Liver (tissue), 9 donors: ENCODE measurements around the gene FNDC8. TPM values are rescaled to one million over a fixed set of nuclear protein-coding genes. Genes with fewer than 3 reads are reported as not detected.

ENCODE experiments used
- DNase-seq: peaks from one replicate; pipeline ENCODE4 v3.0.0-alpha.2; 2017; ENCODE audit warnings: low spot score
- H3K27ac ChIP-seq, 2 donors: one replicate each; pipeline ENCODE4 v1.7.0; 2013; ENCODE audit warnings: inconsistent platforms in 2 of 2, low read length in 2 of 2, control low read depth in 1 of 2, low read depth in 1 of 2, mild to moderate bottlenecking in 1 of 2
- H3K27me3 ChIP-seq, 4 donors: one replicate each; pipeline versions ENCODE4 v1.6.1 to v1.7.0; 2013; ENCODE audit warnings: low read length in 3 of 4, inconsistent platforms in 1 of 4, mild to moderate bottlenecking in 1 of 4, moderate library complexity in 1 of 4; ENCODE audit not compliant: control insufficient read depth in 4 of 4, insufficient read depth in 4 of 4
- H3K36me3 ChIP-seq, 4 donors: one replicate each; pipeline versions ENCODE4 v1.6.1 to v1.7.0; 2013; ENCODE audit warnings: low read length in 3 of 4, mild to moderate bottlenecking in 3 of 4, low read depth in 1 of 4, moderate library complexity in 1 of 4; ENCODE audit not compliant: control insufficient read depth in 4 of 4, insufficient read depth in 3 of 4
- H3K4me1 ChIP-seq, 4 donors: one replicate each; pipeline versions ENCODE4 v1.6.1 to v1.7.0; 2013; ENCODE audit warnings: low read length in 3 of 4, mild to moderate bottlenecking in 3 of 4, moderate library complexity in 1 of 4; ENCODE audit not compliant: control insufficient read depth in 4 of 4, insufficient read depth in 4 of 4
- H3K4me3 ChIP-seq, 3 donors: one replicate each; pipeline versions ENCODE4 v1.6.1 to v1.7.0; 2013; ENCODE audit warnings: low read length in 3 of 3, control low read depth in 1 of 3, low read depth in 1 of 3, mild to moderate bottlenecking in 1 of 3
- H3K9ac ChIP-seq, 2 donors: one replicate each; pipeline ENCODE4 v1.7.0; 2013; ENCODE audit warnings: low read length in 2 of 2, mild to moderate bottlenecking in 2 of 2, moderate library complexity in 2 of 2, control low read depth in 1 of 2, low read depth in 1 of 2
- H3K9me3 ChIP-seq, 4 donors: one replicate each; pipeline versions ENCODE4 v1.6.1 to v1.7.0; 2013; ENCODE audit warnings: low read length in 3 of 4; ENCODE audit not compliant: control insufficient read depth in 4 of 4
- EGR1 ChIP-seq, 2 donors: IDR thresholded peaks; 2 replicates each; pipeline ENCODE4 v1.6.1; 2016 to 2018; ENCODE audit warnings: antibody characterized with exemption in 2 of 2, low read depth in 2 of 2
- FOXA1 ChIP-seq: IDR thresholded peaks from 2 replicates; pipeline ENCODE4 v1.6.1; 2016; ENCODE audit warnings: antibody characterized with exemption
- FOXA2 ChIP-seq: IDR thresholded peaks from 2 replicates; pipeline ENCODE4 v1.6.1; 2016; ENCODE audit warnings: antibody characterized with exemption
- GABPA ChIP-seq, 2 donors: IDR thresholded peaks in 1 of 2; conservative IDR thresholded peaks in 1 of 2; 2 replicates each; pipeline ENCODE4 v1.6.1; 2016; ENCODE audit warnings: antibody characterized with exemption in 2 of 2, mild to moderate bottlenecking in 1 of 2, moderate library complexity in 1 of 2
- HNF4A ChIP-seq, 2 donors: conservative IDR thresholded peaks; 2 replicates each; pipeline ENCODE4 v1.6.1; 2016; ENCODE audit warnings: antibody characterized with exemption in 2 of 2, mild to moderate bottlenecking in 2 of 2
- HNF4G ChIP-seq: IDR thresholded peaks from 2 replicates; pipeline ENCODE4 v1.6.1; 2016; ENCODE audit warnings: antibody characterized with exemption
- JUND ChIP-seq, 2 donors: IDR thresholded peaks; 2 replicates each; pipeline ENCODE4 v1.6.1; 2016; ENCODE audit warnings: antibody characterized with exemption in 2 of 2
- NR2F2 ChIP-seq: IDR thresholded peaks from 2 replicates; pipeline ENCODE4 v1.6.1; 2016; ENCODE audit warnings: antibody characterized with exemption
- RAD21 ChIP-seq, 2 donors: IDR thresholded peaks; 2 replicates each; pipeline ENCODE4 v1.6.1; 2016; ENCODE audit warnings: antibody characterized with exemption in 2 of 2, mild to moderate bottlenecking in 2 of 2
- REST ChIP-seq: IDR thresholded peaks from 2 replicates; pipeline ENCODE4 v1.6.1; 2016; ENCODE audit warnings: antibody characterized with exemption, mild to moderate bottlenecking
- RXRA ChIP-seq, 2 donors: IDR thresholded peaks; 2 replicates each; pipeline ENCODE4 v1.6.1; 2017 to 2018; ENCODE audit warnings: antibody characterized with exemption in 2 of 2, mild to moderate bottlenecking in 1 of 2
- SP1 ChIP-seq: IDR thresholded peaks from 2 replicates; pipeline ENCODE4 v1.6.1; 2018; ENCODE audit warnings: antibody characterized with exemption, mild to moderate bottlenecking
- TAF1 ChIP-seq: conservative IDR thresholded peaks from 2 replicates; pipeline ENCODE4 v1.6.1; 2016; ENCODE audit warnings: antibody characterized with exemption, mild to moderate bottlenecking
- YY1 ChIP-seq: IDR thresholded peaks from 2 replicates; pipeline ENCODE4 v1.6.1; 2016; ENCODE audit warnings: antibody characterized with exemption, mild to moderate bottlenecking
- WGBS: extraction: QIAGEN DNeasy Blood & Tissue Kit; methylation state at CpG from one replicate; pipeline ENCODE4 v1.1.7; 2013; 5-methylcytosine and 5-hydroxymethylcytosine counted together
- polyA plus RNA-seq, 2 donors: library from polyadenylated mRNA; stranded (reverse) in 1 of 2; unstranded in 1 of 2; fragments of 200-250 nt in 1 of 2; fragments of >200 nt in 1 of 2; fragmentation: Nextera tagmentation in 1 of 2; extraction: Ambion mirVana in 1 of 2; gene quantifications; one replicate each; pipeline versions ENCODE4 v1.2.1 to v1.2.3, GENCODE V29; 2013 to 2015
- total RNA-seq, 2 donors: library from RNA; depleted of rRNA; stranded (reverse); fragments of >200 nt; gene quantifications; one replicate each; pipeline ENCODE4 v1.2.3, GENCODE V29; 2014
- TF ChIP-seq, protein P1 (sequence below): IDR thresholded peaks from 2 replicates; pipeline ENCODE4 v1.6.1; 2016; ENCODE audit warnings: antibody characterized with exemption
- TF ChIP-seq, protein P2 (sequence below): IDR thresholded peaks from 2 replicates; pipeline ENCODE4 v1.6.1; 2016; ENCODE audit warnings: antibody characterized with exemption
- donor health status: healthy.
- donor health status: healthy.
- donor health status: healthy.
- donor health status: healthy.
- donor health status: healthy.

Gene FNDC8
- total and polyA plus RNA-seq, 4 donors = not detected

DNA sequence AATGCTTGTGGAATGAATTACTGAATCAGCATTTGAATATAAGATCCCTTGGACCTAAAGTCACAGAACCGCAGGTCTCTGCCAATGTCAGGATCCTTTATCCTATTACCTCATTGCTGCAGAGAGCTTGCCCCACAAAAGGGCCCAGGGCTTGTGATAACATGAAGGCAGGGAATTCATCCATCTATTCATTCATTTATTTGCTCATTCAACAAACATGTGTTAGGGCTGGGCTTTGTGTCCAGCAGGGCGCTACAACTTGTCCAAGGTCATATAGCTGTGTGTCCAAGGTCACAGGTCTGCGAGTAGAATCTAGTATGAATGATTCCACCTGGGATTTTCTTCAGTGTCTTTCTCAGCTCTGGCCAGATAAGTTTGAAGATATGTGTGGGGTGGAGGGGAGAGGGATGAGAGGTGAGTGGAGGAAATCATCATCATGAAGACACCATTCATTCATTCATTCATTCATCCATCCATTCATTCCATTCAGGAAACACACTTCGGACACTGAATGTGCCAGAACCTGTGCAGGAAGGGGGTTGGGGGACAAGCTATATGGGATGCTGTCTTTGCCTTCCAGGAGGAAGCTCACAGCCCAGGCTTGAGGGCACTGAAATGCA, 24.9 kb downstream of the FNDC8 start:
- no peak for TF ChIP-seq FOXA1
- TF ChIP-seq JUND (IDR thresholded peaks at IDR 0.05) = no peak
- no peak for TF ChIP-seq NR2F2
- no peak for TF ChIP-seq SP1
- no peak overlapping the region for H3K4me3 ChIP-seq
- no peaks in the 10 kb centered on the region for H3K36me3 ChIP-seq
- H3K27me3 ChIP-seq = no peaks in the 10 kb centered on the region
- DNase-seq = no peak
- no peak overlapping the region for H3K9ac ChIP-seq
- 75% methylated on average over 4 of the region's 4 CpGs for WGBS
- no peaks in the 10 kb centered on the region for H3K9me3 ChIP-seq
- peaks cover 0 to 5% (median 3%) of the 10 kb centered on the region in 4 donors for H3K4me1 ChIP-seq
- H3K27ac ChIP-seq = no peak overlapping the region

DNA sequence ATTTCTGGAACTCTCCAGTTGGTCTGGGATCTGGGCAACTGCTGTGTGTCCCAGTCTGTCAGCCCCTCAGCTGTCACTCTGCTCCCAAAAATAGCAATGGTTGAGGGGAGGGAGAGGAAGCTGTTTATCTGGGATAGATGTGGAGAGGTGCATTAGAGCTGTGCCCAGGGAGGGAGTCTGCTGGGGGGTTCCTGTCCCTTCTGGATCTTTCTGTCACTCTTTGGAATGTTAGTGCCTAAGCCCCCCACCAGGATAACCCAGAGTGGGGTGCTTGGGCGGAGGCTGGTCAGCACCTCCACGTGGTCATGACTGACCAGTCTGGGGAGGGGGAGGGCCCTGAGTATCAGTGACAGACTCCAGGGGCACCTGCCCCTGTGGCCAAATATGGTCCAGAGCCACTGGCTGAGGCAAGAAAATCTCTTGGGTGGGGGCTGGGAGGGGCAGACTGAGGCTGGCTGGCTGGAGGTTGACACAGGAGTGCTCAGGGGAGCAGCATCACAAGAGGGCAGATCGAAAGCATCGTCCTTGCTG, 26.0 kb downstream of the FNDC8 start, which contains the start of gene UNC45B:
Gene UNC45B, plus strand, starts transcription at position 443 of the 531 bp plus-strand sequence. CDS start 447 bp downstream, outside the sequence.
- Histone ChIP-seq H3K9ac (no peak within 1 kb of the TSS), H3K27ac (no peak within 1 kb of the TSS), H3K4me3 (no peak within 1 kb of the TSS), H3K27me3 (no peaks in the 10 kb centered on the region), H3K36me3 (no peaks in the 10 kb centered on the region), H3K9me3 (no peaks in the 10 kb centered on the region), H3K4me1 (no peaks in the 10 kb centered on the region)
- DNase-seq = no peak
- TF ChIP-seq RAD21 (IDR thresholded peaks at IDR 0.05) = no peak
- 71% methylated on average over 4 of the region's 4 CpGs for WGBS

DNA sequence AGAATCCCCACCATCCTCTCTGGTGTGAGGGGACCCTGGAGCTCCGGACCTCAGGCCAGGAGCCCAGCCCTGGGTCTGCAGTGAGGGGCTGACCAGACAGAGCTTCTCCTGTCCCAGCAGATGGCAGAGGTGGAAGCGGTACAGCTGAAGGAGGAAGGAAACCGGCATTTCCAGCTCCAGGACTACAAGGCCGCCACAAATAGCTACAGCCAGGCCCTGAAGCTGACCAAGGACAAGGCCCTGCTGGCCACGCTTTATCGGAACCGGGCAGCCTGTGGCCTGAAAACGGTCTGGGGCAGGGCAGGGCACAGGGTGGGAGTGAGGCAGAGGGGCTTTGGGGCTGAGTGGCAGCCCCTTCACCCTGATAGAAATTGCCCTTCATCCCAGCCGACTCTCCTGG, 26.7 kb downstream of the FNDC8 start:
- no peak overlapping the region for H3K27ac ChIP-seq

DNA sequence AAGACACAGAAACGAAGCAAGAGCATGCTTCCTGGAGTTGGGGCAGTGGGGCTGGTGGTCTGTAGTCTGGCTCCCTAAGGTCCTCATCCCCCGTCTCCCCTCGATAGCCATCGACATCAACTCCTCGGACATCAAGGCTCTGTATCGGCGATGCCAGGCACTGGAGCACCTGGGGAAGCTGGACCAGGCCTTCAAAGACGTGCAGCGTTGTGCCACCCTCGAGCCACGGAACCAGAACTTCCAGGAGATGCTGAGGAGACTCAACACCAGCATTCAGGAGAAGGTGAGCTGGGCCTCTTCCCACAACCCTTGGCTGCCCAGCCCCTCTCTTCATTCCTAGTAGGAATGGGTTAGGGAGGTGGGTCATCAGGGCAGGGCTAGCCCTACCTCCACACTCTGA, 28.5 kb downstream of the FNDC8 start:
- no peak overlapping the region for H3K9ac ChIP-seq
- H3K27me3 ChIP-seq = peaks cover 0 to 3% (median 0%) of the 10 kb centered on the region in 4 donors
- H3K36me3 ChIP-seq = no peaks in the 10 kb centered on the region
- no peaks in the 10 kb centered on the region for H3K4me1 ChIP-seq
- no peaks in the 10 kb centered on the region for H3K9me3 ChIP-seq
- no peak overlapping the region for H3K4me3 ChIP-seq
- H3K27ac ChIP-seq = no peak overlapping the region
- DNase-seq = no peak
- 93% methylated on average over 11 of the region's 11 CpGs for WGBS
- TF ChIP-seq GABPA (IDR thresholded peaks at IDR 0.05 in 1 of 2, conservative IDR thresholded peaks at IDR 0.05 in 1 of 2) (no peak), REST (no peak), TAF1 (no peak), YY1 (no peak), FOXA2 (no peak), EGR1 (IDR thresholded peaks at IDR 0.05; ENCODE audit: low read depth in 2 of 2) (no peak)
- TF ChIP-seq, protein P1, sequence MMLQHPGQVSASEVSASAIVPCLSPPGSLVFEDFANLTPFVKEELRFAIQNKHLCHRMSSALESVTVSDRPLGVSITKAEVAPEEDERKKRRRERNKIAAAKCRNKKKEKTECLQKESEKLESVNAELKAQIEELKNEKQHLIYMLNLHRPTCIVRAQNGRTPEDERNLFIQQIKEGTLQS = no peak

More for the DNA sequence above, 26.7 kb downstream of the FNDC8 start:
- no peak for DNase-seq
- 77% methylated on average over 9 of the region's 9 CpGs for WGBS
- no peaks in the 10 kb centered on the region for H3K9me3 ChIP-seq
- TF ChIP-seq RXRA (IDR thresholded peaks at IDR 0.05) = no peak
- no peak for TF ChIP-seq YY1
- TF ChIP-seq, protein P2, sequence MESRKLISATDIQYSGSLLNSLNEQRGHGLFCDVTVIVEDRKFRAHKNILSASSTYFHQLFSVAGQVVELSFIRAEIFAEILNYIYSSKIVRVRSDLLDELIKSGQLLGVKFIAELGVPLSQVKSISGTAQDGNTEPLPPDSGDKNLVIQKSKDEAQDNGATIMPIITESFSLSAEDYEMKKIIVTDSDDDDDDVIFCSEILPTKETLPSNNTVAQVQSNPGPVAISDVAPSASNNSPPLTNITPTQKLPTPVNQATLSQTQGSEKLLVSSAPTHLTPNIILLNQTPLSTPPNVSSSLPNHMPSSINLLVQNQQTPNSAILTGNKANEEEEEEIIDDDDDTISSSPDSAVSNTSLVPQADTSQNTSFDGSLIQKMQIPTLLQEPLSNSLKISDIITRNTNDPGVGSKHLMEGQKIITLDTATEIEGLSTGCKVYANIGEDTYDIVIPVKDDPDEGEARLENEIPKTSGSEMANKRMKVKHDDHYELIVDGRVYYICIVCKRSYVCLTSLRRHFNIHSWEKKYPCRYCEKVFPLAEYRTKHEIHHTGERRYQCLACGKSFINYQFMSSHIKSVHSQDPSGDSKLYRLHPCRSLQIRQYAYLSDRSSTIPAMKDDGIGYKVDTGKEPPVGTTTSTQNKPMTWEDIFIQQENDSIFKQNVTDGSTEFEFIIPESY = no peak
- TF ChIP-seq NR2F2 = no peak
- no peak for TF ChIP-seq GABPA (IDR thresholded peaks at IDR 0.05 in 1 of 2, conservative IDR thresholded peaks at IDR 0.05 in 1 of 2)
- no peak for TF ChIP-seq FOXA1
- no peak for TF ChIP-seq HNF4G
- no peak for TF ChIP-seq HNF4A (conservative IDR thresholded peaks at IDR 0.05)
- TF ChIP-seq SP1 = no peak
- TF ChIP-seq RAD21 (IDR thresholded peaks at IDR 0.05) = no peak
- TF ChIP-seq FOXA2 = no peak
- TF ChIP-seq TAF1 = no peak
- H3K27me3 ChIP-seq = no peaks in the 10 kb centered on the region
- no peak overlapping the region for H3K9ac ChIP-seq
- no peaks in the 10 kb centered on the region for H3K36me3 ChIP-seq
- H3K4me3 ChIP-seq = no peak overlapping the region
- no peaks in the 10 kb centered on the region for H3K4me1 ChIP-seq
